Small intestine (tissue), 7 donors: ENCODE measurements around the gene PREB. TPM values are rescaled to one million over a fixed set of nuclear protein-coding genes. Genes with fewer than 3 reads are reported as not detected.

Experiments used
- DNase-seq, 2 donors: peaks; one replicate each; pipeline versions ENCODE4 v3.0.0 to v3.0.0-alpha.2; 2013
- FAIRE-seq: peaks from 2 replicates; lab custom pipeline; 2012; peaks lifted over from hg19 to GRCh38; lab: Jason Lieb, UNC
- H3K27ac ChIP-seq, 3 donors: one replicate each; pipeline ENCODE4 v1.5.1; 2013; ENCODE audit warnings: low read length in 2 of 3, mild to moderate bottlenecking in 2 of 3, control low read depth in 1 of 3, inconsistent platforms in 1 of 3, low read depth in 1 of 3, moderate library complexity in 1 of 3
- H3K27me3 ChIP-seq, 3 donors: one replicate each; pipeline ENCODE4 v1.6.1; 2013; ENCODE audit warnings: low read length in 3 of 3, inconsistent platforms in 1 of 3; ENCODE audit not compliant: control insufficient read depth in 3 of 3, insufficient read depth in 3 of 3
- H3K36me3 ChIP-seq, 3 donors: one replicate each; pipeline ENCODE4 v1.6.1; 2013; ENCODE audit warnings: low read length in 3 of 3, inconsistent platforms in 1 of 3, low read depth in 1 of 3, mild to moderate bottlenecking in 1 of 3, moderate library complexity in 1 of 3; ENCODE audit not compliant: control insufficient read depth in 3 of 3, insufficient read depth in 2 of 3
- H3K4me1 ChIP-seq, 3 donors: one replicate each; pipeline ENCODE4 v1.6.1; 2013; ENCODE audit warnings: low read length in 2 of 3, inconsistent platforms in 1 of 3, low read depth in 1 of 3, mild to moderate bottlenecking in 1 of 3, moderate library complexity in 1 of 3; ENCODE audit not compliant: control insufficient read depth in 3 of 3, insufficient read depth in 2 of 3
- H3K4me3 ChIP-seq, 3 donors: one replicate each; pipeline ENCODE4 v1.5.1; 2013; ENCODE audit warnings: low read length in 3 of 3, control low read depth in 1 of 3, inconsistent platforms in 1 of 3, low read depth in 1 of 3, mild to moderate bottlenecking in 1 of 3, moderate library complexity in 1 of 3
- H3K9me3 ChIP-seq, 2 donors: one replicate each; pipeline ENCODE4 v1.6.1; 2013; ENCODE audit warnings: low read depth in 1 of 2, low read length in 1 of 2; ENCODE audit not compliant: control insufficient read depth in 2 of 2, insufficient read depth in 1 of 2
- WGBS, 3 donors: extraction: QIAGEN DNeasy Blood & Tissue Kit; methylation state at CpG; one replicate each; pipeline ENCODE4 v1.1.7; 2013; 5-methylcytosine and 5-hydroxymethylcytosine counted together
- polyA plus RNA-seq, 4 donors: library from polyadenylated mRNA; stranded (reverse) in 3 of 4; unstranded in 1 of 4; fragments of 200-250 nt in 3 of 4; fragments of 120-200 nt in 1 of 4; gene quantifications; one replicate each; pipeline versions ENCODE4 v1.2.1 to v1.2.3, GENCODE V29; 2013
- donor health status: healthy with polysubstance abuse.
- donor health status: control.
- donor health status: control.
- donor health status: Bipolar disorder and iron deficiency.
- donor health status: healthy.

The PREB gene
- polyA plus RNA-seq, 4 donors, result 44.2 to 76.0 (median 50.7) TPM

- WGBS, 3 donors, result 88 to 91% (median 91%) methylated on average over 7 of the region's 7 CpGs
- Histone ChIP-seq H3K27me3 (no peaks in the 10 kb centered on the region), H3K4me3 (no peak overlapping the region), H3K9me3 (no peaks in the 10 kb centered on the region), H3K27ac (no peak overlapping the region), H3K4me1 (peaks cover 3 to 9% (median 7%) of the 10 kb centered on the region in 3 donors), H3K36me3 (peaks cover 0 to 15% (median 6%) of the 10 kb centered on the region in 3 donors)
- no peak for DNase-seq
- no peak for FAIRE-seq
These were observed 2.3 kb upstream of the PREB start for GRCh38 chr2:27136751-27137150.

GRCh38 chr2:27135478-27135955 is 1.1 kb upstream of the PREB start:
- FAIRE-seq (no peak), DNase-seq (no peak)
- Histone ChIP-seq H3K4me1 (peaks cover 3 to 9% (median 7%) of the 10 kb centered on the region in 3 donors), H3K36me3 (peaks cover 5 to 27% (median 9%) of the 10 kb centered on the region in 3 donors), H3K4me3 (no peak overlapping the region), H3K27me3 (no peaks in the 10 kb centered on the region), H3K27ac (no peak overlapping the region), H3K9me3 (no peaks in the 10 kb centered on the region)
- 82 to 84% (median 83%) methylated on average over 12 of the region's 12 CpGs for WGBS, 3 donors

GRCh38 chr2:27134781-27135477 is 493 bp upstream of the PREB start:
- H3K27me3 ChIP-seq, result no peaks in the 10 kb centered on the region
- H3K4me1 ChIP-seq, result peaks cover 3 to 9% (median 7%) of the 10 kb centered on the region in 3 donors
- peaks cover 9 to 33% (median 9%) of the 10 kb centered on the region in 3 donors for H3K36me3 ChIP-seq
- FAIRE-seq, result no peak
- H3K9me3 ChIP-seq, result no peaks in the 10 kb centered on the region
- DNase-seq, result no peak
- no peak overlapping the region for H3K27ac ChIP-seq
- 48 to 54% (median 50%) methylated on average over 33 of the region's 33 CpGs for WGBS, 3 donors
- H3K4me3 ChIP-seq, result peak overlapping the region in 1 of 3 donors; percentile 21

- 24 to 39% (median 30%) methylated on average over 14 of the region's 14 CpGs for WGBS, 3 donors
- peak; percentile 26 to 45 for DNase-seq
- no peak for FAIRE-seq
These were observed 1.1 kb downstream of the PREB start for GRCh38 chr2:27133195-27133875.

GRCh38 chr2:27131429-27131828 is 3.0 kb downstream of the PREB start:
- no peaks in the 10 kb centered on the region for H3K9me3 ChIP-seq
- H3K4me3 ChIP-seq, result no peak overlapping the region
- DNase-seq (no peak), FAIRE-seq (no peak)
- no peaks in the 10 kb centered on the region for H3K27me3 ChIP-seq
- H3K27ac ChIP-seq, result no peak overlapping the region
- peaks cover 3 to 12% (median 7%) of the 10 kb centered on the region in 3 donors for H3K4me1 ChIP-seq
- peaks cover 9 to 45% (median 11%) of the 10 kb centered on the region in 3 donors for H3K36me3 ChIP-seq
- 67 to 86% (median 79%) methylated on average over 11 of the region's 11 CpGs for WGBS, 3 donors

More at GRCh38 chr2:27133195-27133875, 1.1 kb downstream of the PREB start:
- Histone ChIP-seq H3K4me3 (peak overlapping the region; percentile 80 to 91 (median 89)), H3K36me3 (peaks cover 9 to 45% (median 11%) of the 10 kb centered on the region in 3 donors), H3K9me3 (no peaks in the 10 kb centered on the region), H3K4me1 (peaks cover 3 to 9% (median 7%) of the 10 kb centered on the region in 3 donors), H3K27me3 (no peaks in the 10 kb centered on the region), H3K27ac (peak overlapping the region in 1 of 3 donors; percentile 90)

- 91 to 96% (median 93%) methylated on average over 10 of the region's 10 CpGs for WGBS, 3 donors
- Histone ChIP-seq H3K4me3 (no peak overlapping the region), H3K36me3 (peaks cover 9 to 45% (median 11%) of the 10 kb centered on the region in 3 donors), H3K27me3 (no peaks in the 10 kb centered on the region), H3K4me1 (peaks cover 3 to 16% (median 7%) of the 10 kb centered on the region in 3 donors), H3K27ac (no peak overlapping the region), H3K9me3 (no peaks in the 10 kb centered on the region)
- DNase-seq, result no peak
- no peak for FAIRE-seq
These were observed 4.0 kb downstream of the PREB start for GRCh38 chr2:27130396-27130795.

- Histone ChIP-seq H3K36me3 (peaks cover 9 to 45% (median 11%) of the 10 kb centered on the region in 3 donors), H3K4me3 (no peak overlapping the region), H3K27me3 (peaks cover 0 to under 1% (median 0%) of the 10 kb centered on the region in 3 donors), H3K4me1 (peaks cover 3 to 18% (median 7%) of the 10 kb centered on the region in 3 donors), H3K9me3 (no peaks in the 10 kb centered on the region), H3K27ac (no peak overlapping the region)
- no peak for FAIRE-seq
- no peak for DNase-seq
- 71 to 80% (median 76%) methylated on average over 11 of the region's 11 CpGs for WGBS, 3 donors
These were observed 5.5 kb downstream of the PREB start for GRCh38 chr2:27128668-27129571.
